GM19452 (cell line): ENCODE results near the gene FETUB.

Experiments
- ATAC-seq: cut with Tn5 transposase; IDR thresholded peaks from one replicate; pipeline ENCODE4 v1.9.1; 2021; ENCODE audit not compliant: unreplicated experiment

Gene FETUB, protein sequence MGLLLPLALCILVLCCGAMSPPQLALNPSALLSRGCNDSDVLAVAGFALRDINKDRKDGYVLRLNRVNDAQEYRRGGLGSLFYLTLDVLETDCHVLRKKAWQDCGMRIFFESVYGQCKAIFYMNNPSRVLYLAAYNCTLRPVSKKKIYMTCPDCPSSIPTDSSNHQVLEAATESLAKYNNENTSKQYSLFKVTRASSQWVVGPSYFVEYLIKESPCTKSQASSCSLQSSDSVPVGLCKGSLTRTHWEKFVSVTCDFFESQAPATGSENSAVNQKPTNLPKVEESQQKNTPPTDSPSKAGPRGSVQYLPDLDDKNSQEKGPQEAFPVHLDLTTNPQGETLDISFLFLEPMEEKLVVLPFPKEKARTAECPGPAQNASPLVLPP

GRCh38 chr3:186639778-186640472 is at the start of gene FETUB:
FETUB (plus strand) TSS chr3:186640399; CDS start chr3:186640461, 62 bp downstream.
- no peak for ATAC-seq

DNA sequence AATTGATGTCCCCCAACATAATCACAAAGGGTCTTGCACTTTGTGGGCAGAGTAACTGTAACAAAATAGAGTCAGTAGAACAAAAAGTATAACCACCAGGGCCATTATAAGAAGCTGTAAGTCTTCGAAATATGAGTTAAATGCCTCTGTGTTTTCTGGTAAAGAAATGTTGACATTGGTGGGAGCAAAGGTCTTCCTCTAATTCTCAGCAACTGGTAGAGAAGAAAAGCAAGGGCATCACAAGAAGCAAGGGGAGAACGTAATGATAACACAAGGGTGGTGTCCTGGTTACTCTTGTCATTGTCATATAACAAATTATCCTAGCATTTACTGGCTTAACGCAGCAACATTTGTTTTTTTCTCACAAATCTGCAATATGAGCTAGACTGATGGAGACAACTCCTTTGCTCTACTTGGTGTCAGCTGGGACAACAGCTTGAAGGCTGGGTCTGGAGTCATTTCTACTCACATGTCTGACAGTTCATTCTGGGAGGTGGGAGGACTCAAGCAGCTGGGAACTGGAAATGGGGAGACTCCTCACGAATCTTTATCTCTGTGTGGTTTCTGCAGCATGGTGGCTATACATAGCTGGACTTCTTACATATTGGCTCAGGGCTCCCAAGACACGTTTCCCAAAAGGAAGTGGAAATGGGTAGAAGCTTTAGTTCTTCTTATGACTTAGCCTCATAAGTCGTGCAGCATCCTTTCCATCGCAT is 49.5 kb upstream of the FETUB start:
- ATAC-seq: no peak

DNA sequence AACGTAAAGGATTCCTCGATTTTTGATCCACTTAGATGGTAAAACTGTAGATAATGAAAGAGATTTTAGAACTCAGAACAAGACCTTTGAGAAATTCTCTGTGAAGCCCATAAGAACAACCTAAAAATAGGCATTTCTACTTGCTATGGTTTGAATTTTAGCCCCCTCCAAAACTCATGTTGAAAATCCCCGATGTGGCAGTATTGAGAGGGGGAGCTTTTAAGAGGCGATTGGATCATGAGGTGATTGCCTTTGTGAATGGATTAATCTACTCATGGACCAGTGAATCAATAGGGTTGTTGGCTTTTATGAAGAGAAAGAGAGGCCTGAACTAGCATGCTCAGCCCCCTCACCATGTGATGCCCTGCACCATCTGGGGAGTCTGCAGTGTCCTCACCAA is 47.5 kb upstream of the FETUB start:
- no peak for ATAC-seq

- ATAC-seq: no peak
Observed at GRCh38 chr3:186593862-186594261, 46.3 kb upstream of the FETUB start.

DNA sequence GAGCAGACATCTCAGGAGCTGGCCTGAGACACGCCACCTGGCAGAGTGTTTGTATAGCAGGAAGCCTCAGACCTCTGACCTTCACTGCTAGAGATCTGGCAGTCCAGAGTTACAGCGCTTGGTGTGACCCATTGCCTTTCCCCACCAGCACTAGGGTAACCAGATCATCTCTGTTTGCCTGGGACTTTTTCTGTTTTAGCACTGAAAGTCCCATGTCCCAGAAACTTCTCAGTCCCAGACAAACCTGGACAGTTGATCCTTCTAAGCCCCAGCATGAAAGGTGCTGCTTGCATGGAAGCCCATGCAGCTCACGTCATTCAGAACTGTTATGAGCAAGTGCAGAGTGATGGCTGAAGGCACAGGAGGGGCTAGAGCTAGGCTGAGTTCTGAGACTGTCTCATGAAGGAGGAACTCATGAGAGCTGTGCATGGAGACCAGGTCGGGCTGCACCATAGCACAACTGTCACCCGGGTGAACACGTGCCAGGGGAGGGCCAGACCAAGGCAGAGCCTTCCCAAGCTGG is 45.5 kb upstream of the FETUB start:
- no peak for ATAC-seq

DNA sequence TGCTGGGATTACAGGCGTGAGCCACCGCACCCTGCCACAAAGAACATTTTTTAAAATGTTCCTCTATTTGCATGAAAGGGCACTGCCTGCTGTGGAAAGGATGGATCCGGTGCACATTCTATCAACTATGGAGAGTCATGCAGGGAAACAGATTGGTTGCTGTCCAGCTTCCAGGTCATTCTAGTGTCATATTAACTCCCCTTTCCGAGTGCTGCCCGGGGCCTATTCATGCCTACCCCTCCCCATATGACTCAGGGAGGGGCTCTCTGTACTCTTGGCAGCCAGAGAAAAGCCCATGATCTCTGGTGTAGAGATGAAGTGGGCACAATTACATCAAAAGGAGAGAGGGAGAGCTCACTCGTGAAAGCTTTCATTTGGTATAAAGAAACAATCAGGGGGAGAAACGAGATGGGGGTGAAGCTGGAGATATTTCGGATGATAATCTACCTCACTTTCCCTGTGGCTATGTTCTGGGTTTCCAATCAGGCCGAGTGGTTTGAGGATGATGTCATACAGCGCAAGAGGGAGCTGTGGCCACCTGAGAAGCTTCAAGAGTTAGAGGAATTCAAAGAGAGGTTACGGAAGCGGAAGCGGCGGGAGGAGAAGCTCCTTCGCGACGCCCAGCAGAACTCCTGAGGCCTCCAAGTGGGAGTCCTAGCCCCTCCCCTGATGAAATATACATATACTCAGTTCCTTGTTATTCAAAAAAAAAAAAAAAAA is 43.5 kb upstream of the FETUB start:
- no peak for ATAC-seq

DNA sequence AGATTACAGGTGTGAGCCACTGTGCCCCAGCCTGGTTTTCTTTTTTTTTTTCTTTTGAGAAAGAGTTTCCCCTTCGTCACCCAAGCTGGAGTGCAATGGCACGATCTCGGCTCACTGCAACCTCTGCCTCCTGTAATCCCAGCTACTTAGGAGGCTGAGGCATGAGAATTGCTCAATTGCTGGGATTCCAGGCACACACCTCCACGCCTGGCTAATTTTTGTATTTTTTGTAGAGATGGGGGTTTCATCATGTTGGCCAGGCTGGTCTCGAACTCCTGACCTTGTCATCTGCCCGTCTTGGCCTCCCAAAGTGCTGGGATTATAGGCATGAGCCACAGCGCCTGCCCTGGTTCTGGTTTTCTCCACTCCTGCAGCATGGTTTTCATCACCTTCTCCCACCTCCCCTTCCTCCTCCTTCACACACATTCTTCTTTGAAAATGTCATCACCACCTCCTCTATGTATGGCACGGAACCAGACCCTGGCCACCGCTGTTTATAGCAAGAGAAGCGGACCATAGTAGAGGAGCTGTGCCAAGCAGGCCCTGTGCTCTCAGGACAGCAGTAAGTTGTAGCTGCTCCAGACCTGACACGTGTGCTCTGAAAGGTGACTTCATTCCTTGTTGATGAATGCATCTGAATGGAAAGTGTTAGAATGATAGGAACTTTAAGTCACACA is 42.0 kb upstream of the FETUB start:
- ATAC-seq: no peak

GRCh38 chr3:186598794-186599141 is 41.4 kb upstream of the FETUB start:
- ATAC-seq: no peak

DNA sequence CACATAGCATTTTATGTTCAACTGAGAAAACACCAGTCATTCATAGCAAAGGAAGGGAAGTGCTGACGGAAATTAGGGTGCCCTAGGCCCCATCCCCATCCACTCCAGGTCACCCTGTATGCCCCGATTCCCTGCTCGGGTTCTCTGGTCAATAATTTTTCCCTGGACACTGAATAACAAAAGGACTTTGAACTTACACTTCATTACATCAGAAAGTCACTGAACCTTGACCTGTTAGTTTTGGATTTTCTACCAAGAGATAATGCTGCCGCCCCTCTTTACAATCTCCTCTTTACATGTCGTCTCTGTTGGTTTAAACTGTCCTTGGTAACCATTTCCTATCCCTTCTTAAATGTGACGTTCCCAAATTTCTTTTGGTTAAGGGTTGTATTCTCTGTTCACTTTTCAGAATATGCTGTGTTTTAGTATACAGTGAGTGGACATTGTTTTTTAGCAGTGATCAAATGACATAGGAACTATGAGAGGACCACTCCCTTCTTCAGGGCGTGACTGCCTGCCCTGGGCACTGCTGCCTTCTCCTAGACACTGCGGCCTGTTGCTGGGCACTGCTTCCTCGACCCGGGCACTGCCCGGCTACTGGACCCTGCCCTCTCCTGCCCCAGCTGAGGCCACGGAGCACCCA is 40.9 kb upstream of the FETUB start:
- no peak for ATAC-seq

- ATAC-seq: no peak
Observed at GRCh38 chr3:186599785-186600166, 40.4 kb upstream of the FETUB start.

- ATAC-seq: no peak
Observed at GRCh38 chr3:186600896-186601295, 39.3 kb upstream of the FETUB start.

DNA sequence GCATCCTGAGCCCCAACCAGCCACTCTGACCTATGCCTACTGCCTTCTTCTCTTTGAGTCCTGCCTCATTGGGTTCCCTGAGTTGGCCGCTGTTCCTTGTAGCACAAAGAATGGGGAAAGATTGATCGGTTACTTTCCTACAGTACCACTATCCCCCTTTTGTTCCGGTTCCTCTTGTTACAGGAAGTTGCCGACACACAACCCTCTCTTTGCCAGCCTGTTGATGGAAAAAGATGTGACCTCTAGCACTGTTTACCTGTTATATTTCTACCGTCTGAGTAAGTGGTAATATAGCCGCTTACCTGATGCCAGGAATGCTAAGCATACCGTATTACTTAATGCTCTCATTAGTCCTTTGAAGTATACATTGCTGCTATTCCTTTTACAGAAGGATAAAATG is 37.0 kb upstream of the FETUB start:
- ATAC-seq: no peak

GRCh38 chr3:186605078-186605477 is 35.1 kb upstream of the FETUB start:
- no peak for ATAC-seq

DNA sequence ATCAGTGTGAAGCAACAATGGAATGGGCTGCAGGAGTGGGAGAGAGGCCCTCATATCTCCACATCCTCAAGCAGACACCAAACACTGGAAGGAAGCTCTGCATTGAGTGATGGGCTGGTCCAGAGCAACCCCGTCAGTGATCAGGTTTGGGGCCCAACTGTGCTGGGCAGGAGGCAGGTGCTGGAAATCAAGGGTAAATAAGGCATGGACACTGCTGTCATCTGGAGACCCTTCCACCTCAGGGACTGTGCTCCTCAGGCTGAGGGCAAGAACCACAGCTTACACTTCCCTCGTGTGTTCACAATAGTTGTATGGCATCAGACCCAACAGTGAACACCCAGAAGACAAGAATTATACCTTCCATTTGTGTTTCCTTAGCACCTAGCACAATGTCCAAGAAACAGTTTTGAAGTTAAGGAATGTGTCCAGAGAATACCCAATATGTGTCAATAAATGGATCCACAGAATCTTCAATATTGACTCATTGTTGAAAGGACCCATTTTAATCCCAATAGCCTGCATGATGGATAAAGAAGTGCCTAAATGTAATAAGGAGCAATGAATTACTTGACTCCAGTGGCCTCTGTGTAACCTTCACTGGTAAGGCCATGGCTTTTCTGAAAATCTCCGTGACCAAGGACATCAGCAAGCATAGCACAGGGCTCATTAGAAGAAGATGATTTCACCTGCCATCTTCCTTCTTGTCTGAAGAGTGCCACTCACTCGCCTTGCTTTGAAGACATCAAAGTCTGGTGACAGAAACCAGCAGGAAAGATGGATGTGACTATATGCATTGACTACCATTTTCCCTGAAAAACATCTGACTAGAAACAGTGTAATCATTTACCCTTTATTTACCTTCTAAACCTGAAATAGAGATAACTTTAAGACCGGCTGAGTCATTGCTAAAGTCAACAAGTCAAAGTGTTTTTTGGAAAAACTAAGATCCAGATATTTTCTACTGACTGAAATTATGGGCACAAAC is 34.3 kb upstream of the FETUB start:
- no peak for ATAC-seq

GRCh38 chr3:186608624-186609215 is 31.5 kb upstream of the FETUB start:
- ATAC-seq: no peak

DNA sequence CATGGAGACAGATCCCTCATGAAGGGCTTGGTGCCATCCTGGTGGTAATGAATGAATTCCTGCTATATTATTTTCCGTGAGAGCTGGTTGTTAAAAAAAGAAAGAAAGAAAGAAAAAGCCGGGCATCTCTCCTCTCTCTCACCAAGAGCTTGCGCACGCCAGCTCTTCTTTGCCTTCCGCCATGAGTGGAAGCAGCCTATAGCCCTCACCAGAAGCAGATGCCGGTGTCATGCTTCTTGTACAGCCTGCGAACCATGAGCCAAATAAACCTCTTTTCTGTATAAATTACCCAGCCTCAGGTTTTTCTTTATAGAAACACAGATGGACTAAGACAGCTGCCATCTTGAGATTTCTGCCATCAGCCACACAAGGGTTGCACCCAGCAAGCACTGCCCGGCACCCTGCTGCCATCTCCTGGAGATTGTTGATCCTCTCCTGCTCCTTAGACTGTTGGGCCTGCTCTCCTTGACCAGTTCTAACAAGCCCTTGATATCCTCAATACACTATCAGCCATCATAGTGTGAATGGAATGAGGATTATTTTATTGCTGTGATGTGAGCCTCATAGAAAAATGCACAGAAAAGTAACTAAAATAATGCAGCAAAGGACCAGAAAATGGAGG is 30.8 kb upstream of the FETUB start:
- no peak for ATAC-seq

DNA sequence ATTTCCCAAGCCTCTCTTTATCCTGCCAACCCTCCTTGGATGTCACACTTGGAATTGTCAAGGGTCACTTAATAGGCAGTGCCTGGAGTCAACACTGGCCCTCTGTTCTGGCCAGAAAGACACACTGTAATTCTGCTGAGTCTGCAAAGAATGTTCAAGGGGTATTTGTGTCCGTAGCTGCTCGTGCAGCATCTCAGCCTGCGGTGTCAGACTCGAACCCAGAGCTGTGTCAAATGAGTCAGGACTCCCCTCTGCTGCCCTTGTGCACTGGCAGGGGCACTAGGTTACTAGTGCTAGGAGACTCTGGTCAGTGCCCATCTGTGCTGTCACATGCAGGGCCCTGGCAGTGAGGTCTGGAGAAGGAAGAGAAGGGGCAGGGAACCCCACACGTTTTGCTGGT is 28.1 kb upstream of the FETUB start:
- no peak for ATAC-seq
